ENCODE measurements around the gene HPS4. TPM values are rescaled to one million over a fixed set of nuclear protein-coding genes. Genes with fewer than 3 reads are reported as not detected.

The HPS4 gene
- polyA plus RNA-seq, 1 of the 3 experiments (the other 2 are of a cell fraction) = 22.5 TPM

- POLR2A ChIA-PET = no interaction called here
These were observed 35.2 kb downstream of the HPS4 start for GRCh38 chr22:26448334-26448733.

More at GRCh38 chr22:26448334-26448733, 35.2 kb downstream of the HPS4 start:
- Histone ChIP-seq H3F3A (replicated peaks; ENCODE audit: insufficient read depth) (no peaks in the 10 kb centered on the region), H4K20me1 (ENCODE audit: insufficient read depth) (no peaks in the 10 kb centered on the region), H3K27me3 (ENCODE audit: insufficient read depth) (no peaks in the 10 kb centered on the region), H3K9ac (no peak overlapping the region), H3K27ac (ENCODE audit: low read depth in 2 of 2, low read length in 1 of 2) (no peak overlapping the region), H3K4me1 (ENCODE audit: control insufficient read depth in 1 of 2, insufficient read depth in 2 of 2, low read depth in 1 of 2, low read length in 1 of 2) (no peaks in the 10 kb centered on the region; a peak in 1 of 4 replicates), H3K79me2 (ENCODE audit: insufficient read depth) (no peaks in the 10 kb centered on the region), H3K36me3 (replicated peaks in 1 of 2; ENCODE audit: control insufficient read depth in 1 of 2, insufficient read depth in 2 of 2, low read length in 1 of 2) (peaks cover 6 to 28% of the 10 kb centered on the region in 2 experiments), H3K9me2 (no peaks in the 10 kb centered on the region), H3K4me2 (no peak overlapping the region), H3K4me3 (ENCODE audit: low read depth in 2 of 2, low read length in 1 of 2) (no peak overlapping the region), H2AFZ (ENCODE audit: low read depth) (no peak overlapping the region), H3K9me3 (no peaks in the 10 kb centered on the region)
- WGBS (ENCODE audit: low lambda C conversion rate) = 88% methylated on average over 2 of the region's 5 CpGs
- no peak for DNase-seq
- TF ChIP-seq FOXM1 (IDR thresholded peaks at IDR 0.05; ENCODE audit: low read depth) = no peak
- TF ChIP-seq SIN3A (IDR thresholded peaks at IDR 0.05; ENCODE audit: borderline replicate concordance, low read depth, low read length) = no peak
- TF ChIP-seq JUND (IDR thresholded peaks at IDR 0.05) = no peak
- no peak for TF ChIP-seq MAX (IDR thresholded peaks at IDR 0.05; ENCODE audit: low read depth)
- TF ChIP-seq TCF12 (IDR thresholded peaks at IDR 0.05) = no peak
- TF ChIP-seq FOSL2 (IDR thresholded peaks at IDR 0.05; ENCODE audit: borderline replicate concordance, low read depth) = no peak
- no peak for TF ChIP-seq IRF3 (IDR thresholded peaks at IDR 0.05; ENCODE audit: low read depth, low read length)
- TF ChIP-seq POLR2AphosphoS5 (IDR thresholded peaks at IDR 0.05; ENCODE audit: low read depth, low read length) = no peak
- no peak for TF ChIP-seq YY1 (IDR thresholded peaks at IDR 0.05; ENCODE audit: low read depth)
- TF ChIP-seq NFIC (IDR thresholded peaks at IDR 0.05; ENCODE audit: borderline replicate concordance) = no peak
- no peak for TF ChIP-seq MXI1 (IDR thresholded peaks at IDR 0.05; ENCODE audit: low read depth, low read length)
- no peak for TF ChIP-seq CTCF (IDR thresholded peaks at IDR 0.05)
- no peak for TF ChIP-seq EP300 (IDR thresholded peaks at IDR 0.05; ENCODE audit: borderline replicate concordance in 1 of 2, low read depth in 1 of 2, low read length in 1 of 2)
- TF ChIP-seq TEAD4 (IDR thresholded peaks at IDR 0.05; ENCODE audit: borderline replicate concordance, insufficient read depth) = no peak
- TF ChIP-seq GATA2 (CRISPR knock-in tag; IDR thresholded peaks at IDR 0.05) = no peak
- no peak for TF ChIP-seq CHD2 (IDR thresholded peaks at IDR 0.05; ENCODE audit: low read length, partially characterized antibody)
- TF ChIP-seq ELF1 (IDR thresholded peaks at IDR 0.05) = no peak
- no peak for TF ChIP-seq GABPA (IDR thresholded peaks at IDR 0.05; ENCODE audit: low read depth)
- no peak for TF ChIP-seq MEF2A (IDR thresholded peaks at IDR 0.05; ENCODE audit: borderline replicate concordance, low read depth)
- CTCF ChIA-PET = interaction anchor here (2.2 to 2.3 kb wide), 2 partner anchors 13 to 83 kb away, joined by 6 to 20 read pairs; no protein-coding TSS in a partner anchor

Measured in SK-N-SH (cell line).